DOHH2 (cell line): Measurements from ENCODE around the gene OR2A1.
"Not testable (repeated sequence)": the region's sequence is repeated elsewhere in the genome, so short reads cannot be mapped to it uniquely, and the experiment has no call there.

Experiments used
- CTCF ChIP-seq: fragments of 200-600 bp; sonication (generic); IDR thresholded peaks from one replicate; pipeline ENCODE4 v1.5.1; 2014; ENCODE audit warnings: antibody characterized with exemption, mild to moderate bottlenecking, low read depth, low read length; ENCODE audit not compliant: poor library complexity, severe bottlenecking
- EZH2phosphoT487 ChIP-seq: fragments of 200-600 bp; sonication (generic); IDR thresholded peaks from 2 replicates; pipeline ENCODE4 v1.6.1; 2017; ENCODE audit warnings: borderline replicate concordance, mild to moderate bottlenecking, antibody characterized with exemption, low read length, moderate library complexity, mixed read lengths

GRCh38 chr7:144303607-144304006 lies 8.6 kb upstream of the OR2A1 start:
- not testable (repeated sequence) for TF ChIP-seq EZH2phosphoT487, CTCF
